GM12878 (cell line): ENCODE results near the gene FBXO3. TPM values are rescaled to one million over a fixed set of nuclear protein-coding genes. Genes with fewer than 3 reads are reported as not detected.

Experiments used
- ATAC-seq: fragments of 200-7000 bp; cut with Tn5 transposase; 3 replicates; pipeline ENCODE4 v1.9.1; 2020; ENCODE audit warnings: mild to moderate bottlenecking, moderate library complexity
- BruUV-seq: library from RNA; stranded (reverse); fragments of 400-500 nt; replicated peaks from 2 replicates; lab custom pipeline; 2021; lab: Mats Ljungman, UMichigan
- CTCF ChIA-PET: fragments of 300-600 bp; sonication (Branson Sonifier 250); formaldehyde crosslinking; extraction: SDS; loops from one replicate; lab custom pipeline; 2021; ENCODE audit warnings: inconsistent platforms; lab: Yijun Ruan, JAX
- POLR2A ChIA-PET: fragments of 350-600 bp; formaldehyde crosslinking; extraction: SDS; loops from one replicate; lab custom pipeline; 2021; ENCODE audit warnings: inconsistent platforms; lab: Charles Lee
- RAD21 ChIA-PET: fragments of 300-600 bp; sonication (Branson Sonifier 250); formaldehyde crosslinking; loops from one replicate; lab custom pipeline; 2023; ENCODE audit warnings: antibody characterized with exemption; ENCODE audit not compliant: unreplicated experiment; lab: Charles Lee
- SMC1A ChIA-PET: fragments of 300-600 bp; sonication (Branson Sonifier 250); formaldehyde crosslinking; loops from one replicate; lab custom pipeline; 2023; ENCODE audit not compliant: unreplicated experiment, uncharacterized antibody; lab: Charles Lee
- DNase-seq: peaks from one replicate; pipeline ENCODE4 v3.0.0-alpha.2; 2011; ENCODE audit warnings: low read depth, low spot score
- FAIRE-seq: peaks from 3 replicates; lab custom pipeline; 2011; peaks lifted over from hg19 to GRCh38; lab: Jason Lieb, UNC
- H2AFZ ChIP-seq: 2 replicates; pipeline ENCODE4 v1.6.0; 2011; ENCODE audit warnings: low read depth, low read length, control low read depth; ENCODE audit not compliant: control insufficient read depth
- H3K27ac ChIP-seq: 2 replicates; pipeline ENCODE4 v1.5.1; 2011; ENCODE audit warnings: control low read depth; ENCODE audit not compliant: control insufficient read depth, insufficient read depth
- H3K27me3 ChIP-seq, 2 experiments: replicated peaks in 1 of 2; 2 replicates each; pipeline versions ENCODE4 v1.6.0 to v1.6.1; 2011; ENCODE audit warnings: low read length in 1 of 2; ENCODE audit not compliant: control insufficient read depth in 2 of 2, insufficient read depth in 2 of 2
- H3K36me3 ChIP-seq, 2 experiments: 2 replicates each; pipeline ENCODE4 v1.5.1; 2011; ENCODE audit warnings: low read length in 1 of 2; ENCODE audit not compliant: control insufficient read depth in 2 of 2, insufficient read depth in 2 of 2
- H3K4me1 ChIP-seq: 2 replicates; pipeline ENCODE4 v1.6.1; 2011; ENCODE audit warnings: mild to moderate bottlenecking, low read length, moderate library complexity, mixed read lengths; ENCODE audit not compliant: control insufficient read depth, insufficient read depth
- H3K4me2 ChIP-seq: 2 replicates; pipeline ENCODE4 v1.6.0; 2011; ENCODE audit warnings: control low read depth; ENCODE audit not compliant: control insufficient read depth, insufficient read depth
- H3K4me3 ChIP-seq: fragments of 200-600 bp; sonication (generic); 2 replicates; pipeline ENCODE4 v1.5.1; 2016
- H3K79me2 ChIP-seq: 2 replicates; pipeline ENCODE4 v1.6.0; 2011; ENCODE audit warnings: low read length; ENCODE audit not compliant: control insufficient read depth, insufficient read depth
- H3K9ac ChIP-seq: 2 replicates; pipeline ENCODE4 v1.8.0; 2011; ENCODE audit warnings: low read length, control low read depth, mixed read lengths; ENCODE audit not compliant: control insufficient read depth, insufficient read depth
- H3K9me3 ChIP-seq: replicated peaks from 3 replicates; pipeline ENCODE4 v1.5.1; 2011; ENCODE audit warnings: mild to moderate bottlenecking, low read length; ENCODE audit not compliant: control insufficient read depth, insufficient read depth
- H4K20me1 ChIP-seq: 2 replicates; pipeline ENCODE4 v1.6.0; 2011; ENCODE audit not compliant: control insufficient read depth, insufficient read depth
- ETV6 ChIP-seq, 2 experiments: fragments of 450-650 bp in 1 of 2; IDR thresholded peaks in 1 of 2; conservative IDR thresholded peaks in 1 of 2; 2 replicates each; pipeline ENCODE4 v1.6.1; 2014; ENCODE audit warnings: antibody characterized with exemption in 1 of 2, borderline replicate concordance in 1 of 2, low read depth in 1 of 2, mild to moderate bottlenecking in 1 of 2, moderate library complexity in 1 of 2
- JUND ChIP-seq: IDR thresholded peaks from 2 replicates; pipeline ENCODE4 v1.6.1; 2012; ENCODE audit warnings: low read depth, mild to moderate bottlenecking, low read length, improper control_type of control experiment, moderate library complexity
- KDM1A ChIP-seq: fragments of 200-600 bp; sonication (generic); IDR thresholded peaks from 2 replicates; pipeline ENCODE4 v1.6.1; 2016; ENCODE audit warnings: borderline replicate concordance
- POLR2AphosphoS2 ChIP-seq: IDR thresholded peaks from 2 replicates; pipeline ENCODE4 v1.6.1; 2011; ENCODE audit warnings: low read depth, mild to moderate bottlenecking, low read length, improper control_type of control experiment, moderate library complexity
- RCOR1 ChIP-seq: conservative IDR thresholded peaks from 2 replicates; pipeline ENCODE4 v1.6.1; 2012; ENCODE audit warnings: low read depth, low read length, improper control_type of control experiment
- SMAD1 ChIP-seq: fragments of 450-650 bp; IDR thresholded peaks from 2 replicates; pipeline ENCODE4 v1.6.1; 2018; ENCODE audit warnings: mild to moderate bottlenecking, low read depth; ENCODE audit not compliant: partially characterized antibody
- SMAD5 ChIP-seq: IDR thresholded peaks from 2 replicates; pipeline ENCODE4 v1.6.1; 2016; ENCODE audit warnings: antibody characterized with exemption, low read depth
- SREBF1 ChIP-seq: IDR thresholded peaks from 2 replicates; pipeline ENCODE4 v1.6.1; 2012; ENCODE audit warnings: mild to moderate bottlenecking, low read length
- YY1 ChIP-seq: IDR thresholded peaks from 2 replicates; pipeline ENCODE4 v1.6.1; 2011; ENCODE audit warnings: low read depth, mild to moderate bottlenecking, low read length
- ZBED1 ChIP-seq: IDR thresholded peaks from 2 replicates; pipeline ENCODE4 v1.6.1; 2016; ENCODE audit warnings: borderline replicate concordance
- ZBTB40 ChIP-seq: fragments of 450-650 bp; IDR thresholded peaks from 2 replicates; pipeline ENCODE4 v1.6.1; 2016; ENCODE audit warnings: mild to moderate bottlenecking, moderate library complexity, borderline replicate concordance
- WGBS: methylation state at CpG from one replicate; pipeline ENCODE4 v1.1.6; 2016; ENCODE audit warnings: low lambda C conversion rate; ENCODE audit not compliant: insufficient replicate concordance, insufficient coverage; ENCODE audit errors: missing lambda C conversion rate; 5-methylcytosine and 5-hydroxymethylcytosine counted together
- in situ Hi-C: fragments of 300-500 bp; cut with MboI; formaldehyde crosslinking; loops from 9 replicates; pipeline ENCODE4 v1.14.3; 2018; ENCODE audit warnings: mixed read lengths
- intact Hi-C: fragments of 100-400 bp; cut with micrococcal nuclease; formaldehyde crosslinking; loops from one replicate; pipeline ENCODE4 v1.14.2; 2022; ENCODE audit not compliant: unreplicated experiment
- polyA plus RNA-seq, 11 experiments: library from polyadenylated mRNA; depleted of rRNA in 4 of 11; unstranded in 6 of 11; stranded (reverse) in 5 of 11; fragments of >200 nt; fragmentation: Nextera tagmentation in 4 of 11; fragmentation: Illumina TruSeq in 1 of 11; extraction: Ambion mirVana in 4 of 11; extraction: Trizol in 1 of 11; gene quantifications; 1 replicate in 1 of 11; 2 replicates in 10 of 11; pipeline versions ENCODE4 v1.2.1 to v1.2.3, GENCODE V29; 2011 to 2016; ENCODE audit warnings: inconsistent platforms in 2 of 11, missing spikeins in 2 of 11, low read depth in 1 of 11
- total RNA-seq, 4 experiments: library from RNA; depleted of rRNA in 3 of 4; stranded (reverse); fragments of >200 nt in 3 of 4; fragmentation: Illumina TruSeq in 1 of 4; extraction: Trizol in 1 of 4; gene quantifications; 2 replicates each; pipeline versions ENCODE4 v1.2.1 to v1.2.3, GENCODE V29; 2013 to 2021
- TF ChIP-seq, protein P1 (sequence below): fragments of 450-650 bp; conservative IDR thresholded peaks from 2 replicates; pipeline ENCODE4 v1.6.1; 2017; ENCODE audit warnings: mild to moderate bottlenecking, moderate library complexity
- TF ChIP-seq, protein P2 (sequence below): IDR thresholded peaks from 2 replicates; pipeline ENCODE4 v1.6.1; 2012; ENCODE audit warnings: low read depth, low read length, improper control_type of control experiment

The FBXO3 gene
- total and polyA plus RNA-seq, 10 of the 15 experiments (the other 5 are each of a cell fraction or from before 2014, with no cell fraction given), result 8.9 to 33.4 (median 13.8) TPM

DNA sequence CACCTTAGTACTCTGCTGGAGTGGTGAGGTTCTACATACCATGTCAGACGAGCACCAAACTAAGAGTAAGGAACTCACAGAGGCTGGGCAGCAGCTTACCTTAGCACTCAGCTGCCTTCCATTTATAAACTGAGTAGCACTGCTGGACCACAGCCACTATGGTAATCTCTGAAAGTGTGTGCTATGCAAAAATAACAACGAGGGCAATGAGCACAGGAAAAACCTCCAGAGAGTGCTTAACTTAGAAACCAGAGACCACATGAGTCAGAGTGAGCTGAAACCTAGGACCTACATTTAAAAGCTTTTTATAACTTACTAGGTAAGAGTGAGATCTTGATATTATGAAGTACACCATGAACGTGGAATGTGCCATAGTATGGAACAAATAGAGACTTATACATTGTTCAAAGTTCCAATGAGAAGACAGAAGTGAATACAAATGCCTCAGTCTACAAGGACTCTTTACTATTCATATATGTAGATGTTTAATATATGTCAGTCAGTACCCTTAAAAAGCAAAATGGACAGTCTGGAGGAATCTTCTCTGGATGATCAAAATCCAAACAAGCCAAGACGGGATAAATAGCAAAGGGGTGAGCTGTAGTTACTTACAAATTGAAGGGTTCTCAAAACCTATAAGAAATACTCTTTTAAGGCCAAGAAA is 20.9 kb downstream of the FBXO3 start (continued):
- TF ChIP-seq, protein P1, sequence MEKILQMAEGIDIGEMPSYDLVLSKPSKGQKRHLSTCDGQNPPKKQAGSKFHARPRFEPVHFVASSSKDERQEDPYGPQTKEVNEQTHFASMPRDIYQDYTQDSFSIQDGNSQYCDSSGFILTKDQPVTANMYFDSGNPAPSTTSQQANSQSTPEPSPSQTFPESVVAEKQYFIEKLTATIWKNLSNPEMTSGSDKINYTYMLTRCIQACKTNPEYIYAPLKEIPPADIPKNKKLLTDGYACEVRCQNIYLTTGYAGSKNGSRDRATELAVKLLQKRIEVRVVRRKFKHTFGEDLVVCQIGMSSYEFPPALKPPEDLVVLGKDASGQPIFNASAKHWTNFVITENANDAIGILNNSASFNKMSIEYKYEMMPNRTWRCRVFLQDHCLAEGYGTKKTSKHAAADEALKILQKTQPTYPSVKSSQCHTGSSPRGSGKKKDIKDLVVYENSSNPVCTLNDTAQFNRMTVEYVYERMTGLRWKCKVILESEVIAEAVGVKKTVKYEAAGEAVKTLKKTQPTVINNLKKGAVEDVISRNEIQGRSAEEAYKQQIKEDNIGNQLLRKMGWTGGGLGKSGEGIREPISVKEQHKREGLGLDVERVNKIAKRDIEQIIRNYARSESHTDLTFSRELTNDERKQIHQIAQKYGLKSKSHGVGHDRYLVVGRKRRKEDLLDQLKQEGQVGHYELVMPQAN, result no peak
- TF ChIP-seq SREBF1, result no peak
- TF ChIP-seq YY1, result no peak
- no peak for TF ChIP-seq SMAD1
- TF ChIP-seq JUND, result no peak

DNA sequence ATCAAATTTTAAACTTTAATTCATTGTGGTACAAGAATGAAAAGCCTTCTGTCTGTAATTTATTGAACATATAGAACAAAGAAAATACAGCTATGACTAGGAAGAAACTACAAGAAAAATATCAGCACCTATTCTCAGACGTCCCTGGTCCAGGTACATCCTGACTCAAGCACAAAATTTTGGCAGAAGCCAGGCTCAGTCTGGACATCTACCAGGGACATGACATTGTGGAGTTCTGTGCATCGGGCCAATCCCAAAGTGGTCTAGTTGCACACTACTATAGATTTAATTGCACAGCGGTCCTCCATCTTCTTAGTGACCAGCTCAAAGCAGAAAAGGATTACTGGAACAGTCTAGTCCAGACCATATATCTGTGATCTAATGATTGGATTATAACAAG is 22.4 kb downstream of the FBXO3 start:
- no peaks in the 10 kb centered on the region for H3K9me3 ChIP-seq
- ATAC-seq (no peak), FAIRE-seq (no peak), DNase-seq (no peak)
- POLR2A ChIA-PET, result no interaction called here
- SMC1A ChIA-PET, result interaction anchor here (1.0 to 2.7 kb wide), 3 partner anchors 9 to 59 kb away, joined by 3 to 11 read pairs (median 6); no protein-coding TSS in a partner anchor
- H3K4me1 ChIP-seq, result peaks cover 12% of the 10 kb centered on the region
- no peaks in the 10 kb centered on the region for H4K20me1 ChIP-seq
- H3K4me3 ChIP-seq, result no peak overlapping the region
- 98% methylated on average over 3 of the region's 3 CpGs for WGBS
- in situ Hi-C loops (no loop called here), intact Hi-C loops (no loop called here)
- no TSS peak for BruUV-seq
- no peak for TF ChIP-seq SMAD5
- TF ChIP-seq, protein P2, sequence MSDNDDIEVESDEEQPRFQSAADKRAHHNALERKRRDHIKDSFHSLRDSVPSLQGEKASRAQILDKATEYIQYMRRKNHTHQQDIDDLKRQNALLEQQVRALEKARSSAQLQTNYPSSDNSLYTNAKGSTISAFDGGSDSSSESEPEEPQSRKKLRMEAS, result no peak
- TF ChIP-seq ZBED1, result no peak
- TF ChIP-seq KDM1A, result no peak
- no peak for TF ChIP-seq RCOR1
- TF ChIP-seq ETV6 (conservative IDR thresholded peaks at IDR 0.05 in 1 of 2, IDR thresholded peaks at IDR 0.05 in 1 of 2; ENCODE audit: borderline replicate concordance in 1 of 2, low read depth in 1 of 2), result no peak
- no peak for TF ChIP-seq POLR2AphosphoS2
- no peak for TF ChIP-seq ZBTB40
- no peak overlapping the region for H3K4me2 ChIP-seq
- no peaks in the 10 kb centered on the region for H3K27me3 ChIP-seq
- CTCF ChIA-PET, result interaction anchor here (0.8 to 1.0 kb wide), 2 partner anchors 9 to 36 kb away, joined by 3 read pairs; no protein-coding TSS in a partner anchor
- no peak overlapping the region for H3K9ac ChIP-seq
- no peak overlapping the region for H2AFZ ChIP-seq
- H3K36me3 ChIP-seq, result peaks cover 0 to 11% of the 10 kb centered on the region in 2 experiments; a peak in 3 of 4 replicates
- no peaks in the 10 kb centered on the region for H3K79me2 ChIP-seq
- RAD21 ChIA-PET, result interaction anchor here (1.8 kb wide), 1 partner anchor 19 kb away, joined by 6 read pairs; no protein-coding TSS in a partner anchor
- no peak overlapping the region for H3K27ac ChIP-seq
